CD4-positive, alpha-beta T cell (primary cell): ENCODE data around the gene GABRA5. TPM values are rescaled to one million over a fixed set of nuclear protein-coding genes. Genes with fewer than 3 reads are reported as not detected.
"Not testable (repeated sequence)": the region's sequence is repeated elsewhere in the genome, so short reads cannot be mapped to it uniquely, and the experiment has no call there.

Experiments used
- ATAC-seq: fragments of 200-7000 bp; cut with Tn5 transposase; one replicate; pipeline ENCODE4 v1.10.0; 2022; ENCODE audit warnings: mild to moderate bottlenecking; ENCODE audit not compliant: poor library complexity
- CTCF ChIA-PET: fragments of 350-600 bp; sonication (Branson Sonifier 250); formaldehyde crosslinking; loops from one replicate; lab custom pipeline; 2021; ENCODE audit warnings: antibody characterized with exemption, inconsistent platforms; lab: Charles Lee
- POLR2A ChIA-PET: fragments of 350-600 bp; sonication (Branson Sonifier 250); formaldehyde crosslinking; loops from one replicate; lab custom pipeline; 2021; ENCODE audit warnings: antibody characterized with exemption, inconsistent platforms; lab: Charles Lee
- DNase-seq, 14 experiments: peaks; one replicate each; pipeline ENCODE4 v3.0.0-alpha.2; 2013 to 2020; ENCODE audit warnings: mixed read lengths in 2 of 14
- H3K27ac ChIP-seq, 2 donors: one replicate each; pipeline versions ENCODE4 v1.5.1 to v1.7.0; 2013; ENCODE audit warnings: low read length in 2 of 2, low read depth in 1 of 2, mild to moderate bottlenecking in 1 of 2
- H3K27me3 ChIP-seq, 2 experiments: 1 replicate in 1 of 2; 2 replicates in 1 of 2; pipeline versions ENCODE4 v1.6.1 to v1.7.0; 2013; ENCODE audit warnings: low read length in 2 of 2, control low read depth in 1 of 2, mild to moderate bottlenecking in 1 of 2, moderate library complexity in 1 of 2; ENCODE audit not compliant: insufficient read depth in 2 of 2, control insufficient read depth in 1 of 2
- H3K36me3 ChIP-seq: one replicate; pipeline ENCODE4 v1.6.1; 2013; ENCODE audit warnings: low read length, control low read depth; ENCODE audit not compliant: insufficient read depth
- H3K4me1 ChIP-seq: one replicate; pipeline ENCODE4 v1.6.1; 2013; ENCODE audit warnings: low read length, control low read depth; ENCODE audit not compliant: insufficient read depth
- H3K4me3 ChIP-seq: one replicate; pipeline ENCODE4 v1.5.1; 2013; ENCODE audit warnings: mild to moderate bottlenecking, low read length, moderate library complexity
- H3K9me3 ChIP-seq, 2 experiments: 1 replicate in 1 of 2; 2 replicates in 1 of 2; pipeline versions ENCODE4 v1.6.1 to v1.7.0; 2013; ENCODE audit warnings: low read length in 2 of 2, mild to moderate bottlenecking in 2 of 2, control low read depth in 1 of 2, moderate library complexity in 1 of 2; ENCODE audit not compliant: control insufficient read depth in 1 of 2, insufficient read depth in 1 of 2
- H3K27ac Mint-ChIP-seq: one replicate; pipeline ENCODE4 v1.8.0; 2020; ENCODE audit warnings: mixed read lengths
- H3K27me3 Mint-ChIP-seq: one replicate; pipeline ENCODE4 v1.8.0; 2021; ENCODE audit warnings: mixed read lengths
- H3K36me3 Mint-ChIP-seq: one replicate; pipeline ENCODE4 v1.8.0; 2021; ENCODE audit warnings: low read depth, mixed read lengths
- H3K4me1 Mint-ChIP-seq: one replicate; pipeline ENCODE4 v1.8.0; 2021; ENCODE audit warnings: low read depth, mixed read lengths
- H3K4me3 Mint-ChIP-seq: one replicate; pipeline ENCODE4 v1.8.0; 2020; ENCODE audit warnings: mild to moderate bottlenecking, mixed read lengths
- H3K9me3 Mint-ChIP-seq: one replicate; pipeline ENCODE4 v1.8.0; 2020; ENCODE audit warnings: mixed read lengths
- CTCF ChIP-seq: fragments of 200-600 bp; IDR thresholded peaks from one replicate; pipeline ENCODE4 v1.8.0; 2022; ENCODE audit warnings: antibody characterized with exemption, mild to moderate bottlenecking
- intact Hi-C, 2 experiments: fragments of 100-400 bp; cut with DNase I in 1 of 2; cut with micrococcal nuclease in 1 of 2; formaldehyde crosslinking; loops; one replicate each; pipeline versions ENCODE4 v1.15.1 to v1.9.0; 2023 to 2025; cut with DNase I, micrococcal nuclease
- total RNA-seq, 174 experiments: library from RNA in 2 of 174; stranded (reverse) in 2 of 174; gene quantifications; one replicate each; pipeline ENCODE4 v1.2.3 and lab custom pipeline; 2021 to 2026

Gene GABRA5
- total RNA-seq, 2 experiments from 2014 or later, result not detected

DNA sequence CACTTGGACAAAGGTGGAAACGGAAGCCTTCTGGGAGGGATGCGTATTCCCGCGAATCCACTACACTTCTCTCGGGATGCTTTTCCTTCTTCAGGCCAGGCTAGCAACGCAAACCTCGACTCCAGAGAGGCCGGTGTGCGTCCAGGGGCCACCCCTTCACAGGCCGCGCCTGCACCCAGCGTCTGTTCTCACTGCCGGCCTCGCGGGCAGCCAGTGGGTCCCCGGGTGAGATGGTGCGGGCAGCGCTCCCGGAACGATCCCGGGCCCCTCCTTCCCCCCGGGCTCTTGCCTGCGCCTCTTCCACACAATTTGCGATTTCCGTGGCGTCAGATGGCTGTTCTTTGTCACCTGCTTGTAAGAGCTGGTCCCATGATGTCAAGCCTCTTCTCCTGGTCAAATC is 27.3 kb downstream of the GABRA5 start:
- no peak for ATAC-seq
- Histone ChIP-seq H3K9me3 (peaks cover 0 to 21% of the 10 kb centered on the region in 2 experiments), H3K4me3 (no peak overlapping the region), H3K27ac (no peak overlapping the region), H3K4me1 (peaks cover 8% of the 10 kb centered on the region), H3K27me3 (peaks cover 0 to 7% of the 10 kb centered on the region in 2 experiments), H3K36me3 (no peaks in the 10 kb centered on the region)
- no peaks in the 10 kb centered on the region for H3K4me1 Mint-ChIP-seq
- CTCF ChIA-PET, result no interaction called here
- no peak overlapping the region for H3K4me3 Mint-ChIP-seq
- intact Hi-C loops, result no loop called here
- peaks cover 3% of the 10 kb centered on the region for H3K9me3 Mint-ChIP-seq
- no peak for TF ChIP-seq CTCF
- no peak for DNase-seq
- H3K27me3 Mint-ChIP-seq, result peaks cover 21% of the 10 kb centered on the region
- no peak overlapping the region for H3K27ac Mint-ChIP-seq
- POLR2A ChIA-PET, result no interaction called here
- no peaks in the 10 kb centered on the region for H3K36me3 Mint-ChIP-seq

DNA sequence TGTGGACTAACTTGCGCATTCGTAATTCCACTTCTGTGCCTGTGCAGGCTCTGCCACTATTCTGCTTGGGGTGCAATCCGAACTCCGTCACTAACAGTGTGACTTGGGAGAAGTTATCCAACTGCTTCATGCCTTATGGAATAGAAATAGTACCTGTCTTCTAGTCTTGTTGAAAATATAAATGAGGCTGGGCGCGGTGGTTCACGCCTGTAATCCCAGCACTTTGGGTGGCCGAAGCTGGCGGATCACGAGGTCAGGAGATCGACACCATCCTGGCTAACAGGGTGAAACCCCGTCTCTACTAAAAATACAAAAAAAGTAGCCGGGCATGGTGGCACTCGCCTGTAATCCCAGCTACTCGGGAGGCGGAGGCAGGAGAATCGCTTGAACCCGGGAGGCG is 28.5 kb downstream of the GABRA5 start:
- H3K4me1 ChIP-seq, ATAC-seq, H3K4me3 ChIP-seq, H3K27me3 ChIP-seq, H3K27ac Mint-ChIP-seq, H3K27ac ChIP-seq, H3K9me3 Mint-ChIP-seq, H3K36me3 ChIP-seq, H3K36me3 Mint-ChIP-seq, DNase-seq, H3K4me1 Mint-ChIP-seq, H3K4me3 Mint-ChIP-seq, CTCF ChIA-PET, POLR2A ChIA-PET, intact Hi-C loops: not testable (repeated sequence)
- H3K27me3 Mint-ChIP-seq, result peaks cover 12% of the 10 kb centered on the region
- peaks cover 0 to 21% of the 10 kb centered on the region in 2 experiments for H3K9me3 ChIP-seq

GRCh38 chr15:26899658-26900057 is 32.8 kb downstream of the GABRA5 start:
- Histone ChIP-seq H3K36me3 (no peaks in the 10 kb centered on the region), H3K27ac (no peak overlapping the region), H3K4me3 (no peak overlapping the region), H3K9me3 (peaks cover 0 to 2% of the 10 kb centered on the region in 2 experiments), H3K4me1 (no peaks in the 10 kb centered on the region), H3K27me3 (no peaks in the 10 kb centered on the region)
- CTCF ChIA-PET, result no interaction called here
- ATAC-seq (no peak), DNase-seq (no peak)
- TF ChIP-seq CTCF, result no peak
- no peaks in the 10 kb centered on the region for H3K4me1 Mint-ChIP-seq
- H3K27ac Mint-ChIP-seq, result no peak overlapping the region
- no peak overlapping the region for H3K4me3 Mint-ChIP-seq
- no peaks in the 10 kb centered on the region for H3K27me3 Mint-ChIP-seq
- POLR2A ChIA-PET, result no interaction called here
- intact Hi-C loops, result no loop called here
- peaks cover 17% of the 10 kb centered on the region for H3K9me3 Mint-ChIP-seq
- no peaks in the 10 kb centered on the region for H3K36me3 Mint-ChIP-seq

DNA sequence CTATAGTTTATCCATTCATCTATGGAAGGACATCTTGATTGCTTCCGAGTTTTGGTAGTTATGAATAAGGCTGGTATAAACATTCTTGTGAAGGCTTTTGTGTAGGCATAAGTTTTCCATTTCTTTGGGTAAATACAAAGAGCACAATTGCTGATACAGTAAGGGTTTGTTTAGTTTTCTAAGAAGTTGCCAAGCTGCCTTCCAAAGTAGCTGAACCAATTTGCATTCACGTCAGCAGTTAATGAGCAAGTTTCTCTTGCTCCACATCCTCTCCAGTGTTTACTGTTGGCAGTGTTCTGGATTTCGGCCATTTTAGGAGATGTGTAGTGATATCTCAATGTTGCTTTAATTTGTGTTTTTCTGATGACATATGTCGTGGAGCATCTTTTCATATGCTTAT is 34.2 kb downstream of the GABRA5 start:
- ChIA-PET POLR2A (no interaction called here), CTCF (no interaction called here)
- Histone ChIP-seq H3K4me1 (no peaks in the 10 kb centered on the region), H3K27me3 (no peaks in the 10 kb centered on the region), H3K9me3 (peaks cover 0 to 2% of the 10 kb centered on the region in 2 experiments), H3K27ac (no peak overlapping the region), H3K4me3 (no peak overlapping the region), H3K36me3 (no peaks in the 10 kb centered on the region)
- no peak for TF ChIP-seq CTCF
- intact Hi-C loops, result no loop called here
- Mint-ChIP-seq H3K4me1 (no peaks in the 10 kb centered on the region), H3K9me3 (peaks cover 23% of the 10 kb centered on the region), H3K4me3 (no peak overlapping the region), H3K36me3 (no peaks in the 10 kb centered on the region), H3K27me3 (no peaks in the 10 kb centered on the region), H3K27ac (no peak overlapping the region)
- ATAC-seq (no peak), DNase-seq (no peak)
